Loucy (cell line): ENCODE measurements around the gene H6PD.

Experiments
- H2AFZ ChIP-seq: fragments of 200-600 bp; sonication (generic); 2 replicates; pipeline ENCODE4 v1.6.0; 2016; ENCODE audit warnings: antibody characterized with exemption, mild to moderate bottlenecking, low read length, moderate library complexity
- H3F3A ChIP-seq: fragments of 200-600 bp; 2 replicates; pipeline ENCODE4 v1.6.0; 2016; ENCODE audit warnings: antibody characterized with exemption, low read depth, mild to moderate bottlenecking
- H3K27me3 ChIP-seq: fragments of 200-600 bp; sonication (generic); 2 replicates; pipeline ENCODE4 v1.6.1; 2014; ENCODE audit warnings: low read length, mild to moderate bottlenecking; ENCODE audit not compliant: insufficient read depth, poor library complexity, severe bottlenecking
- H3K36me3 ChIP-seq: fragments of 200-600 bp; sonication (generic); 2 replicates; pipeline ENCODE4 v1.6.1; 2016; ENCODE audit warnings: low read length; ENCODE audit not compliant: insufficient read depth
- H3K4me1 ChIP-seq: fragments of 200-600 bp; sonication (generic); 2 replicates; pipeline ENCODE4 v1.5.1; 2014; ENCODE audit warnings: low read length, mild to moderate bottlenecking; ENCODE audit not compliant: insufficient read depth, poor library complexity, severe bottlenecking
- H3K4me2 ChIP-seq: fragments of 200-600 bp; sonication (generic); 2 replicates; pipeline ENCODE4 v1.6.0; 2014; ENCODE audit warnings: antibody characterized with exemption, low read length, low read depth, mild to moderate bottlenecking; ENCODE audit not compliant: poor library complexity, severe bottlenecking
- H3K4me3 ChIP-seq: fragments of 200-600 bp; sonication (generic); 2 replicates; pipeline ENCODE4 v1.5.1; 2014; ENCODE audit warnings: low read length, mild to moderate bottlenecking, mixed read lengths; ENCODE audit not compliant: poor library complexity, severe bottlenecking
- H3K79me2 ChIP-seq: fragments of 200-600 bp; sonication (generic); 2 replicates; pipeline ENCODE4 v1.6.1; 2014; ENCODE audit warnings: low read length; ENCODE audit not compliant: insufficient read depth
- H3K9ac ChIP-seq: fragments of 200-600 bp; sonication (generic); 2 replicates; pipeline ENCODE4 v1.6.0; 2014; ENCODE audit warnings: mild to moderate bottlenecking, low read depth, low read length, moderate library complexity; ENCODE audit not compliant: poor library complexity, severe bottlenecking
- H3K9me2 ChIP-seq: fragments of 200-600 bp; sonication (generic); replicated peaks from 2 replicates; pipeline ENCODE4 v1.6.1; 2016; ENCODE audit warnings: low read depth, low read length, mixed read lengths
- H3K9me3 ChIP-seq: fragments of 200-600 bp; sonication (generic); 2 replicates; pipeline ENCODE4 v1.6.1; 2014; ENCODE audit warnings: mild to moderate bottlenecking, antibody characterized with exemption, low read length, low read depth; ENCODE audit not compliant: insufficient read depth
- H4K20me1 ChIP-seq: fragments of 200-600 bp; sonication (generic); 2 replicates; pipeline ENCODE4 v1.6.0; 2014; ENCODE audit warnings: antibody characterized with exemption, low read length, mild to moderate bottlenecking; ENCODE audit not compliant: insufficient read depth, poor library complexity, severe bottlenecking
- CTCF ChIP-seq: fragments of 200-600 bp; sonication (generic); conservative IDR thresholded peaks from 2 replicates; pipeline ENCODE4 v1.5.1; 2014; ENCODE audit warnings: mild to moderate bottlenecking, antibody characterized with exemption, low read length
- EZH2phosphoT487 ChIP-seq: fragments of 200-600 bp; IDR thresholded peaks from 2 replicates; pipeline ENCODE4 v1.6.1; 2018; ENCODE audit warnings: antibody characterized with exemption, mild to moderate bottlenecking, moderate library complexity, borderline replicate concordance

The H6PD gene

GRCh38 chr1:9279172-9279840, 44.7 kb downstream of the H6PD start:
- H3K9ac ChIP-seq: no peak overlapping the region
- no peak overlapping the region for H3K4me3 ChIP-seq
- no peaks in the 10 kb centered on the region for H3K9me2 ChIP-seq
- no peak overlapping the region for H2AFZ ChIP-seq
- TF ChIP-seq CTCF (no peak), EZH2phosphoT487 (no peak)
- no peaks in the 10 kb centered on the region for H3K36me3 ChIP-seq
- H3F3A ChIP-seq: no peaks in the 10 kb centered on the region
- no peaks in the 10 kb centered on the region for H3K27me3 ChIP-seq
- no peaks in the 10 kb centered on the region for H3K79me2 ChIP-seq
- no peaks in the 10 kb centered on the region for H4K20me1 ChIP-seq
- H3K9me3 ChIP-seq: 0 out of 2 replicates have a peak, but pooled peaks cover 3% of the 10 kb centered on the region
- H3K4me1 ChIP-seq: peaks cover 64% of the 10 kb centered on the region
- H3K4me2 ChIP-seq: no peak overlapping the region

- no peaks in the 10 kb centered on the region for H3K79me2 ChIP-seq
- TF ChIP-seq EZH2phosphoT487 (no peak), CTCF (no peak)
- no peaks in the 10 kb centered on the region for H3K36me3 ChIP-seq
- no peaks in the 10 kb centered on the region for H3K27me3 ChIP-seq
- H2AFZ ChIP-seq: no peak overlapping the region
- H4K20me1 ChIP-seq: no peaks in the 10 kb centered on the region
- H3F3A ChIP-seq: no peaks in the 10 kb centered on the region
- no peaks in the 10 kb centered on the region for H3K9me2 ChIP-seq
- peaks cover 62% of the 10 kb centered on the region for H3K4me1 ChIP-seq
- H3K4me3 ChIP-seq: no peak overlapping the region
- H3K4me2 ChIP-seq: peak overlapping the region; percentile 26
- no peak overlapping the region for H3K9ac ChIP-seq
- H3K9me3 ChIP-seq: 0 out of 2 replicates have a peak, but pooled peaks cover 3% of the 10 kb centered on the region
Observed at GRCh38 chr1:9280015-9280860, 45.7 kb downstream of the H6PD start.

- Histone ChIP-seq H3K9ac (peak overlapping the region; percentile 29), H3K9me3 (0 out of 2 replicates have a peak, but pooled peaks cover 3% of the 10 kb centered on the region), H3K4me3 (no peak overlapping the region), H3K36me3 (no peaks in the 10 kb centered on the region), H3K4me1 (peaks cover 54% of the 10 kb centered on the region), H3K27me3 (no peaks in the 10 kb centered on the region), H4K20me1 (no peaks in the 10 kb centered on the region), H3K79me2 (no peaks in the 10 kb centered on the region), H2AFZ (no peak overlapping the region), H3K9me2 (no peaks in the 10 kb centered on the region), H3F3A (no peaks in the 10 kb centered on the region), H3K4me2 (peak overlapping the region; percentile 26)
- TF ChIP-seq EZH2phosphoT487: no peak
- TF ChIP-seq CTCF: no peak
Observed at GRCh38 chr1:9281071-9281827, 46.7 kb downstream of the H6PD start.
